ENCODE measurements around the gene CFAP74.
"Not testable (repeated sequence)": the region's sequence is repeated elsewhere in the genome, so short reads cannot be mapped to it uniquely, and the experiment has no call there.

CFAP74 gene

DNA sequence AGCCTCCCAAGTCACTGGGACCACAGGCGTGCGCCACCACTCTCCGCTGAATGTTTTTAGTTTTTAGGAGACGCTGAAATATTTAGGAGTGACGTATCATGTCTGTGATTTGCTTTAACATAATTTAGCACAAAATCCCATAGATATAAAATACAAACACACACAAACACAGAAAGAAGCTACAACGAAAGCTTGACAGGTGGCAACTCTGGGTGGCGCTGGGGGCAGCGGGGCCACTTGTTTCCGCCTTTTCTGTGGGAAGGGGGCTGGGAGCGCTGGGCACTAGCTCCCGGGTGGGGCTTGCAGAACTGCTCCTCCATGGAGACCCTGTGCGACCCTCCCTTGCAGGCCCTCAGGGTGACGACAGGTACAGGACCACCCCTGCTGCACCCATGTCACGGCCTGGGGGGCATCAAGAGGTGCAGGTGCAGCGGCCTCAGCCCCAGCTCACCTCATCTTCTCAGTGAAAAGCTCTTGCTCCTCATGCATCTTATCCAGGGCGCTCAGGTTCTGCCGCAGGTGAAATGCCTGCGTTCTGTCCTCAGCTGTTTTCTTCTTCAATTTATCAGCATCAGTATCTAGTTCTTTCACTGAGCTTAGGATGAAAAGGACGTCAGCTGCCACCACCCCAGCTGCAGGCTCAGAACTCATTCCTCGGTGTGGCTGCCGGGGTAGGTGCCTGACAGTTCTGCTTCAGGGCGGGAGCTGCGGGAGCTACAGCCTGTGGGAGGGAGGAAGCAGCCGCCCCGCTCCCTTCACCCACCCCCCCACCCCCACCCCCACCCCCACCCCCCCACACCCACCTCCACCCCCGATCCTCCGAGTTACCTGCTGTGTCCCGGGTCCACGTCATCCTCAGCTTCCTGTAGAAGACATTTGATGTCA, 15.3 kb downstream of the CFAP74 start:
- DNase-seq (ENCODE audit: low read depth) = no peak

DNA sequence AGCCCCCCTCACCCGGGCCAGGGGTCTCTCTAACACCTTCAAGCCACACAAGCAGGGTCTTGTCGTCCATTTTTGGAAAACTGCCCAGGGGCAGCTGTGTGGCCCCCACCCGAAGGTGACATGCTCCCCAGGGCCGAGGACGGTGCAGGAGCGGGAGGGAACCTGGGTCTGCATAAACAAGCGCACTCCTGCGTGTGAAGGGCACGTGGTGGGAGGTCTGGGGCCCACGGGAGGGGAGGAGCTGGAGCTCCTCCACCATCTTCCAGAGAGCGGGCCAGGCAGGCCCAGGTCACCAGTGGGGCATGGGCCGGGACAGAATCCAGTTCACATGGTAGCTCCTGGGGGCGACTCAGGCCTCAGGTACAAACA, 16.5 kb downstream of the CFAP74 start:
- DNase-seq (ENCODE audit: low read depth) = no peak

DNA sequence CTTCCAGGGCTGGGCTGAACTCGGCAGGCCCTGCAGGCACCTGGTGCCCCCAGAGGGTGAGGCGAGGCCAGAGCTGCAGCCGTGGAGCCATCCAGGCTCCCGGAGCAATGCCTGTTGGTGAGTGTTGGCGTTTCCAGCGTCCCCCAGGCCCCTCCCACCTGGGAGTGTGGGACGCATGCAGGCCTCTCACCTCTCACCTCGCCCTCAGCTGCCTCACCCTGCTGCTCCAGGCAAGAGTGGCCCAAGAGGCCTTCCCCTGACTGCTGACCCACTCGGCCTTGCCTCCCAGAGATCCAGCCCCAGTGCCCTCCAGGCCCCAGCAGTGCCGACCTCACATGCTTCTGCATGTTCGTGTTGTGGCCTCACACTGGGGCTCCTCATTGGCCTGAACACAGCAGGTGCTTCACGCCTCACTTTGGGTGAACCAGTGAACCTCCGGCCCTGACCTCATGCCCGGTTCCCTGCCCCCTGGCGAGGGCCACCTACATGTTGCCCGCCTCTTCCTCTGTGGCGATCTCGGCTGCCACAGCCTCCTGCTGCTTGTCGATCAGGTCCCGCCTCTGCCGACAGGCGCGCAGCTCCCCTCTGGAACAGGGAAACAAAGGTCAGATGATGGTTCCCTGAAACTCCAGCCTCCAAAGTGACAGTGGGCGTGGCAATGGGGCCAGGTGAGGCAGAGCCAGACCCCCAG, 17.0 kb downstream of the CFAP74 start:
- no peak for DNase-seq (ENCODE audit: low read depth)

DNA sequence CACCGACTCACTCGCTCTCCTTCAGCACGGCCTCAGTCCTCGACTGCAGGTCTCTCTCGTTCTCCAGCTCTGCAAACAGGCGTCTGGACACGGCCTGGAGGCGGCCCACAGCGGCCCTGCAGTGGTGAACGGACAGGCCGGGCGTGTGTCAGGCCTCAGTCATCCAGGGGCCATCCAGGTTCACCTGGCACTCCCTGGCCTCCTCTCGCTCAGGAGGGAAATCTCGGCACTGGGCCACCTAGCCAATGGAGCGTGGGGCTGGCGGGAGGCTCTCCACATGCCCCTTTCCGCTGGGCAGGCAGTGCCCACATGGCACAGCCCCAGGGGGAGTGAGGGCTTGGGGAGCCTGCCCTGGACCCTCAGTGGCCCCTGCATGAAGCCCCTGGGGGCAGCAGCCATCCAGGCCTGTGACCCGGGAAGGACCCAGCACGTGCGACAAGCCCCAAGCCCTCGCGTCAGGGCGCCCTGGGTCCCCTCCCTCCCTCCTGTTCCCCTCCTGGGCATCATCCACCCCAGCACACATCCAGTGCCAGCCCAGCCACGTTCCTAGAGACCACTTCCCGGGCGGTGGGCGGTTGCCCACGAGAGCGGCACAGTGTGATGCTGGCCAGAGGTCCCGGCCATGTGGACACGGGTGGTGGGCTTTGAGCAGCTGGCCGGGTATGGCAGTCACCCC, 18.1 kb downstream of the CFAP74 start:
- no peak for DNase-seq (ENCODE audit: low read depth)

DNA sequence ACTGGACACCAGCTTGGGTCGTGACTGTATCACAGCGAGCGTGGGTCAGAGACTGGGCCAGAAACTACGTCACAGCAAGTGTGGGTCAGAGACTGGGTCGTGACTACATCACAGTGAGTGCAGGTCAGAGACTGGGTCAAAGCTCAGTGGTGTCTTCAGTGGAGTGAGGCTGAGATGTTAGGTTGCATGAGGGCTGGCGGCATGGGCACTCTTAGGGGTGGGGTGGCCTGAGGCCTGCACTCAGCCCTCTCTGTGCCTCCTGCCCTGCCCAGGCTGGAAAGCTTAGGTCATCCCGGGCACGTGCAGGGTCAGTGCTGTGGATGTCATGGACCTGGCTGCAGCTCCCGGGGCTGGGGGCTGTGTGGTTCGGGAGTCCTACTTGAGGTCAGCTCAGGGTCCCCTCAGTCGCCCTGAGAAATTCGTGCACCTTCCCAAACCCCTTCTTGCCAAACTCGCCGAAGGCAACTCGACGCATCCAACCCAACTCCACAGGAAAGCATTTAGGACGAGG, 19.0 kb downstream of the CFAP74 start:
- DNase-seq (ENCODE audit: low read depth) = no peak

DNA sequence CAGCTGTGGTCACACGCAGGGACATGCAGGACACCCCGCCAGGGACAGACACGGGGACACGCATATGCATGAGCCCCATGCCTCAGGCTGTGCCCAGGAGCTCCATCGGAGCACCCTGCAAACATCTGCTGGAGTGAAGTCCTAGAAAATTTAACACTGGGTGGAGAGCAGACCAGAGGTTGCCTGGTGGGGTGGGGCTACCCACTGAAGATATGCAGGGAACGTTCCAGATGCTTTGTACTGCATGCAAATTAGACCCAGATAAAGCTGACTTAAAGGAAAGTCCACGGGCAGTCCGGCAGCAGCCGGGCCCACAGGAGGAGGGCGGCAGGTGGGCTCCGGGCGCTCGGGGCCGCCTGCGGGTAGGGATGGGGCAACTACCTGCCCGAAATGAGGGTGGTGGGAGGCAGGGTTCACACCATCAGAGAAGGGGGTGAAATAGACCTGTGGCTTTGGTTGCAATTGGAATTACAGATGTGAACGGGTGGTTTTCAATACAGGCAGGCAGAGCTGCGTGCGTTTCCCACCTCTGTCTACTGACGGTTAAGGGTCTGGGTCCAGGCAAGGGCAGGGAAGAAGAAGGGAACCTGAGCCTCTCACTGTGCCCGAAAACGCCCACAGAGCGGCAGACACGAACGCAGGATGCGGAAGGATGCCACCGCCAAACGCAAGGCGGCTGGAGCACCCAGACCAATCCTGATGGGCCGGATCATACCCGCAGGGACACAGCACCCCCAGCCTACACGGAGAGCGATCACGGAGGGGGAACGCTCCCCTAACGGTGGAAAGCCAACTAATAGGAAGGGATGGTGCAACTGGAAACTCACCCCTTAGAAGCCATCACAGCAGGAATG, 21.0 kb downstream of the CFAP74 start:
- DNase-seq (ENCODE audit: low read depth) = no peak

DNA sequence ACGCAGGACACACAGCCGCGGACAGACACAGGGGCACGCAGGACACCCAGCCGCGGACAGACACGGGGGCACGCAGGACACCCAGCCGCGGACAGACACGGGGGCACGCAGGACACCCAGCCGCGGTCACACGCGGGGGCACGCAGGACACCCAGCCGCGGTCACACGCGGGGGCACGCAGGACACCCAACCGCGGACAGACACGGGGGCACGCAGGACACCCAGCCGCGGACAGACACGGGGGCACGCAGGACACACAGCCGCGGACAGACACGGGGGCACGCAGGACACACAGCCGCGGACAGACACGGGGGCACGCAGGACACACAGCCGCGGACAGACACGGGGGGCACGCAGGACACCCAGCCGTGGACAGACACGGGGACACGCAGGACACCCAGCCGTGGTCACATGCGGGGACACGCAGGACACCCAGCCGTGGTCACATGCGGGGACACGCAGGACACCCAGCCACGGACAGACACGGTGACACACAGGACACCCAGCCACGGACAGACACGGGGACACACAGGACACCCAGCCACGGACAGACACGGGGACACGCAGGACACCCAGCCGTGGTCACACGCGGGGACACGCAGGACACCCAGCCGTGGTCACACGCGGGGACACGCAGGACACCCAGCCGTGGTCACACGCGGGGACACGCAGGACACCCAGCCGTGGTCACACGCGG, 21.8 kb downstream of the CFAP74 start:
- not testable (repeated sequence) for DNase-seq (ENCODE audit: low read depth)

DNA sequence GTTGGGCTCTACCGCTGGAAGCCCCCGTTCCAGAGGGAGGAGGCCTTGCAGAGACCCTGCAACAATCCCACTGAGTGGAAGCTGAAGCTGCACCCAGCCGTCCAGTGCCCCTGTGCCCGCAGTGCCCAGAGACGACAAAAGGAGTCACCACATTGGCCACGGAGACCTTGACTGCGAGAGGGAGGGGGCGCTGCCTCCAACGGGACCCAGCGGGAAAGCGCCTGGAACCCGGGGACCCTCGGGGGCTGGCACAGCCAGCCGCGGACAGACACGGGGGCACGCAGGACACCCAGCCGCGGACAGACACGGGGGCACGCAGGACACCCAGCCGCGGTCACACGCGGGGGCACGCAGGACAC, 22.5 kb downstream of the CFAP74 start:
- no peak for DNase-seq (ENCODE audit: low read depth)

DNA sequence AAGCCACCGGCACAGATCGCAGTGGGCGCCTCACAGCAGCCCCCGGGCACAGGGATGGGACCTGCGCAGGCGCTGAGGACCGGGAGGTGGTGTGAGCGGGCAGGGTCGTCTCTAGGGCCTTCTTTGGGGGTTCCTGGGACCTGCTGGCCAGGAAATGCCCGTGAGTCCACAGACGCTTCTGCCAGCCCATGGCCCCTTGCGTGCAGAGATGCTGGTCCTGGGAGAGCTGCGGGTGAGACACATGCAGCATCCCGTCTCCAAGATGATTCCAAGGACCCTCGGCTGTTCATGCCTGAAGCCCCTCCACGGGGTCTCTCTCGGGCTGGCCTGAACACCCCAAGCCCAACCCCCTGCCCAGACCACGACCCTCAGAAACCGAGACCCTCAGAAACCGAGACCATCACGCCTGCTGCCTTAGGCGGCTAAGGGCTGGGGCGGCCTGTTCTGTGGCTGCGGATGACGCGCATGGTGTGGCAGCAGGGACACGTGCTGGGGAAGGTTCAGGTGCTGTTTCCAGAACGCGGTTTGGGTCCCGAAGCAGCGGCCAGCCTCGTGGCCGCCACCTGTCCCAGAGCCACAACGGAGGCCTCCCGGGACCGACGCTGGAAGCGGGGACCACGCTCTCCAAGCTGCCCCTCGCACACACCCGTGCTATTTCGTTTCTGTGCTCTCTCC, 23.0 kb downstream of the CFAP74 start:
- DNase-seq (ENCODE audit: low read depth) = no peak

DNA sequence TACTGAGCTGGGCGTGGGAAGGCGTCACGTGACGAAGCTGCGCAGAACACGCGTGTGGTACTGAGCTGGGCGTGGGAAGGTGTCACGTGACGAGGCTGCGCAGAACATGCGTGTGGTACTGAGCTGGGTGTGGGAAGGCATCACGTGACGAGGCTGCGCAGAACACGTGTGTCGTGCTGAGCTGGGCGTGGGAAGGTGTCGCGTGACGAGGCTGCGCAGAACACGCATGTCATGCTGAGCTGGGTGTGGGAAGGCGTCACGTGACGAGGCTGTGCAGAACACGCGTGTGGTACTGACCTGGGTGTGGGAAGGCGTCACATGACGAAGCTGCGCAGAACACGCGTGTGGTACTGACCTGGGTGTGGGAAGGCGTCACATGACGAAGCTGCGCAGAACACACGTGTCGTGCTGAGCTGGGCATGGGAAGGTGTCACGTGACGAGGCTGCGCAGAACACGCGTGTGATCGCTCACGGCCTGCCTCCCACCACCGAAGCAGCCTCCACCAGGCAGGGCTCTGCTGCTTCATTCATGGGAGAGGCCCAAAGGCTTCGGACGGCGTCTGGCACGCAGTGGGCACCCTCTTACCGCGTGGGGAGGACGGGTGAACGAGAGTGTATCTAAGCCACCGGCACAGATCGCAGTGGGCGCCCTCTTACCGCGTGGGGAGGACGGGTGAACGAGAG, 24.0 kb downstream of the CFAP74 start:
- no peak for DNase-seq (ENCODE audit: low read depth)

DNA sequence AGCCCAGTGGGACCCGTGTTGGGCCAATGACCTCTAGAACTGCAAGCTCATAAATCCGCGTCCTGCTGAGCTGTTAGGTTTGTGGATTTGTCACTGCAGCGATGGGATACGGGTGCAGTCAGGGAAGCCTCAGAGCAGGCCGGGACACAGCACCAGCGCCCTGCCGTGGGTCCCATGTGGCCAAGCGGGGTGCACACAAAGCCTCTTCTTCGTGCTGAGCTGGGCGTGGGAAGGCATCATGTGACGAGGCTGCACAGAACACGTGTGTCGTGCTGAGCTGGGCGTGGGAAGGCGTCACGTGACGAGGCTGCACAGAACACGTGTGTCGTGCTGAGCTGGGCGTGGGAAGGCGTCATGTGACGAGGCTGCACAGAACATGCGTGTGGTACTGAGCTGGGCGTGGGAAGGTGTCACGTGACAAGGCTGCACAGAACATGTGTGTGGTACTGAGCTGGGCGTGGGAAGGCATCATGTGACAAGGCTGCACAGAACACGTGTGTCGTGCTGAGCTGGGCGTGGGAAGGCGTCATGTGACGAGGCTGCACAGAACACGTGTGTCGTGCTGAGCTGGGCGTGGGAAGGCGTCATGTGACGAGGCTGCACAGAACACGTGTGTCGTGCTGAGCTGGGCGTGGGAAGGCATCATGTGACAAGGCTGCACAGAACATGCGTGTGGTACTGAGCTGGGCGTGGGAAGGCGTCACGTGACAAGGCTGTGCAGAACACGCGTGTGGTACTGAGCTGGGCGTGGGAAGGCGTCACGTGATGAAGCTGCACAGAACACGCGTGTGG, 24.7 kb downstream of the CFAP74 start:
- DNase-seq (ENCODE audit: low read depth) = not testable (repeated sequence)

DNA sequence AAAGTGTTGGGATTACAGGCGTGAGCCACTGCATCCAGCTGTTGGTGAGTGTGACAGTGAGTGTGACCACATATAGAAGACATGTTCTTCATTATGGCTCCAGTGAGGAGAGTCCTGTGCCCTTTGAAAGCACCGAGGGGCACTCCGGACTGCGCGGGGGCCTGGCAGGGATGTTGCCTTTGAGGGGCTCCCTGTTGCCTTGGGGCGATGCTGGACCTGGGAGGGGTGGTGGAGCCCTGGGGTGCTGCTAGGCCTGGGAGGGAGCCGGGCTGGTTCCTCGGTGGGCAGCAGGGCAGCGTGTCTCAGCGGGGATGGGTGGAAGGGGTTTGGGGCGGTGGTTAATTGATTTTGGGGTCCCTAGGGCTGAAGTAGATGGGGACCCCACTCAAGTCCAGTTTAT, 25.5 kb downstream of the CFAP74 start:
- DNase-seq (ENCODE audit: low read depth) = no peak

DNA sequence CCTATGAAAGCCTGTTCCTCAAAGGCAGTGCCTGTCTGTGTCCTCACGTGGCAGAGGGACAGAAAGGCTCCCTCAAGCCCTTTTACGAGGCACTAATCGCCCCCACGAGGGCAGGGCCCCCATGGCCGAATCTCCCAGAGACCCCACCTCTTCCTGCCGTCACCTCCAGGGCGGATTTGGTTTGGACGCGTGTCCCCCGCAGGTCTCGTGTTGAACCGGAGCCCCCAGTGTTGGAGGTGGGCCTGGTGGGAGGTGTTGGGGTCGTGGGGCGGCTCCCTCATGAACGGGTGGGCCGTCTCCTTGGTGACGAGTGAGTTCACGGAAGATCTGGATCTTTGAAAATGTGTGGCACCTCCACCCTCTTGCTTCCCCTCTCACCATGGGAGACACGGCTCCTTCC, 27.6 kb downstream of the CFAP74 start:
- no peak for DNase-seq (ENCODE audit: low read depth)

DNA sequence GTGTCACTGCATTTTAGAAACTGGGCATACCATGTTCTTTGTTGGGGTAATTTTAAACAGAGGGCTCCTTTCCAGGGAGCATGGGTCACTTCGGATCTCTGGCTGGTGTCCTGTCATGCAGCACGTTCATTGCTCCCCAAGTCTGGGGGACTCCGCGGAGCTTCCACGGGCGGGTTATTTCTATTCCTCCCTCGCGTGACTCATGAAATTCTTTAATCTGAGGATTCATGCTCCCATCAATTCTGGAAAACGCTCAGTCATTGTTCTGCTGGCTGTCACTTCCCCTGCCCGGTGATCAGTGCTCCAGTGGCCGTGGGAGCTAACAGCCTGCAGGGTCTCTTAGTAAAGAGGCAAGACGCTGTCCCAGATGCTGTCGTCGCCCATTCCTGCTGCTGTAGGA, 28.1 kb downstream of the CFAP74 start:
- no peak for DNase-seq (ENCODE audit: low read depth)

DNA sequence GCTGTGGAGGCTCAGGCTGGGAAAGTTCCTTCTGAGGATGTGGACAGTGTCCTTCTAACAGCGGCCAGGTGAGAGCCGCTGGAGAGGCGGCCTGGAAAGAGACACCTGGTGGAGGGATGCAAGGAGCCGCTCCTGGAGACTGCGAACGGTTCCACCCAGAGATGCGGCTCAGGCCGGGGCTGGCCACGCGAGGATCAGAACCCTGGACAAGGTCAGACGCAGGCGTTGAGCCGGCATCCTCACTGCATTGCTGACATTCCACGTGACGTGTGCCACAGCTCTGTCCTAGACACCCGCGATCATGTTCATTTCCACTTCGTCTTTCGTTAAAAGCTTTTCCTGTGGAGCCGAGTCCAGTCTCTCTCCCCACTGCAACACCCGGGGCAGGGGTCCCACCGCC, 28.8 kb downstream of the CFAP74 start:
- no peak for DNase-seq (ENCODE audit: low read depth)

DNA sequence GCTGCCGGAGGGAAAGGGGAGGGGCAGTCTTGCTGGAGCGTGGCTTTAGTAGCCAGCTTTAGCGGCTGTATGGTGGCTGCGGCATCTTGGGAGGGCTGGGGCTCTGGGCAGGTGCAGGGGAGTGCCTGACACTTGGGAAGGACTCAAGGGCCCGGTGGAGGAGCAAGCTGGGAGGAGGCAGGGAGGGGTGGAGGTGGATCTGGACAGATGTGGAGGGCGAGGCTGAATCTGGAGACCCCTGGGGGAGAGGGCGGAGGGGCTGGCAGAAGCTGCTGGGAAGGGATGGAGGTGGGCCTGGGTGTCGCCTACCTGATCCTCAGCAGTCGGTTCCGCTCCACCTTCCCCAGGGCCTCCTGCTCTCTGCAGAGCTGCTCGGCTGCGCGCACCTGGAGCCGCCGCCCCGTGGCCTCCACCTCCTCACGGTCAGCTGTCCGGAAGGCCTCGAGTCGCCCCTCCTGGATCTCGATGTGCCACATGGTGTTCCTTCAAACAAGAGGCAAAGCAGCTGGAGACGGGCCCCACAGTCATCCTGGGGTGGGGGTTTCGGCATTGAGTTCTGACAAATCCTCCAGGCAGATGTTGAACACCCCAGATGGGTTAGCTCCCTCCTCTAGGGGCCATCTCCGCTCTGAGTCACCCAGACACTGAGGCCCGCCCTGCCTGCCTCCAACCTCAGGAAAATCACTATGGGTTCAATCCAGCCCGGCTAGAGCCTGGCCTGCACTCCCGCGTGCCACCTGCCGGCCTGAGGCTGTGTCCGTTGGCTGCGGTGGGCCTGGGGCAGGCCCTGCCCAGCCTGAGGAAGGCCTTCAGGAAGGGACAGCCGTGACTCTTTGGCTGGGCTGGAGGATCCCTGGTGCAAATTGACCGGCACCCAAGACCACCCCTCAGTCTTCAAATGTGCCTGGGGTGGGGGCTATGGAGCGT, 29.6 kb downstream of the CFAP74 start:
- no peak for DNase-seq (ENCODE audit: low read depth)

DNA sequence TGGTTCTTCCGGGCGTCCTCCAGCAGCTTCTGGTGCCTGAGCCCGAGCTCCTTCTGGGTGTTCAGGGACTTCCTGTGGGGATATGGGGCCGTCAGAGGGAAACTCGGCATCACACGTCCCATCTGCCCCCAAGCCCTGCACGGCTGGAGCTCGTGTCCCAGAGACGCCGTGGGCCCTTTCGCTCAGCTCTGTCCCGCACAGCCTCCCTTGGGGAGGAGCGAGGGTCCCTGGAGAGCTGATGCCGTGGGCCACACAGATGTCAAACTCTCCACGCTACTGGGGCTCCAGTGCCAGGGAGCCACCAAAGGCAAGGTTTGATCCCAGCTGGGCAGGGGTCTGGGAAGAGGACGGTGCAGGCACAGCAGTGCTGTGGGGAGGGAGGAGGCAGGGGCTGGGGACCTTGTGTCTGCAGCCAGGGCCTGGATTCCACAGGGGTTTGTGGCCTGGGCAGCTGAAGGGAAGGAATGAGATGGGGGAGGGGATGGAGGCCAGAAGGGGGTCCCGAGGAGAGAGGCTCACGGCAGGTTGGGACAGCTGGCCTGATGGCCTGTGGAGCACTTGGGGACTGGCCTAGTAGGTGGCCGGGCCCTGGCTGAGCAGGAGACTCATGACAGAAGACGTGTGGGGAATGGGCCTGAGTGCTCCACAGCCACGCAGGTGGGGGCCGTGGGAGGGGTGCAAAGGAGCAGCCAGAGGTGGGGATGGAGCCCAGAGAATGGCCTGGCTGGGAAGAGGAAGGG, 30.4 kb downstream of the CFAP74 start:
- no peak for DNase-seq (ENCODE audit: low read depth)

DNA sequence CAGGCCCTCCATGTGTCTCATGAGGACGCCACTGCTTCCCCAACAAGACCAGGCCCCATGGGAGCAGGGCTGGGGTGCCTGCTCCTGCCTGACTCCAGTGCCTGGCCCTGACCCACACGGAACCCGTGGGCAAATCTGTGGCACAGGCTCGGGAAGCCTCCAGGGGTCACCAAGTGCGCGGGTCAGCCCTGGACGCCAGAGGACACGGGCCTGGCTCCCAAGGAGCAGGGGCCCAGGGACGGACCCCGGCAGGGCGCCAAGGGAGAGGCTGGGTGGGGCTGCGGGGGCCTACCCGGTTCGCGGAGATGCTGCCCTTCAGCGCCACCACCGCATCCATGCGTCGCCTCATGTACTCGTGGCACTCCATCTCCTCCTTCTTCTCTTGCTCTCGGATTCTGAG, 31.9 kb downstream of the CFAP74 start:
- no peak for DNase-seq (ENCODE audit: low read depth)
